ENCODE results near the gene CHKA. TPM values are rescaled to one million over a fixed set of nuclear protein-coding genes. Genes with fewer than 3 reads are reported as not detected.

Gene CHKA
- total and polyA plus RNA-seq, 2 experiments from 2014 or later: 37.1 to 94.4 TPM

GRCh38 chr11:68048681-68049508 lies 72.3 kb downstream of the CHKA start (continued):
- TF ChIP-seq STAT1 (IDR thresholded peaks at IDR 0.05; ENCODE audit: unreplicated experiment): no peak
- TF ChIP-seq ZNF462 (CRISPR knock-in tag; IDR thresholded peaks at IDR 0.05): no peak
- TF ChIP-seq, protein P1, sequence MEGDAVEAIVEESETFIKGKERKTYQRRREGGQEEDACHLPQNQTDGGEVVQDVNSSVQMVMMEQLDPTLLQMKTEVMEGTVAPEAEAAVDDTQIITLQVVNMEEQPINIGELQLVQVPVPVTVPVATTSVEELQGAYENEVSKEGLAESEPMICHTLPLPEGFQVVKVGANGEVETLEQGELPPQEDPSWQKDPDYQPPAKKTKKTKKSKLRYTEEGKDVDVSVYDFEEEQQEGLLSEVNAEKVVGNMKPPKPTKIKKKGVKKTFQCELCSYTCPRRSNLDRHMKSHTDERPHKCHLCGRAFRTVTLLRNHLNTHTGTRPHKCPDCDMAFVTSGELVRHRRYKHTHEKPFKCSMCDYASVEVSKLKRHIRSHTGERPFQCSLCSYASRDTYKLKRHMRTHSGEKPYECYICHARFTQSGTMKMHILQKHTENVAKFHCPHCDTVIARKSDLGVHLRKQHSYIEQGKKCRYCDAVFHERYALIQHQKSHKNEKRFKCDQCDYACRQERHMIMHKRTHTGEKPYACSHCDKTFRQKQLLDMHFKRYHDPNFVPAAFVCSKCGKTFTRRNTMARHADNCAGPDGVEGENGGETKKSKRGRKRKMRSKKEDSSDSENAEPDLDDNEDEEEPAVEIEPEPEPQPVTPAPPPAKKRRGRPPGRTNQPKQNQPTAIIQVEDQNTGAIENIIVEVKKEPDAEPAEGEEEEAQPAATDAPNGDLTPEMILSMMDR (conservative IDR thresholded peaks at IDR 0.05; ENCODE audit: low read depth in 2 of 2): no peak

GRCh38 chr11:68047437-68048290 lies 73.5 kb downstream of the CHKA start:
- Histone ChIP-seq H4K20me1 (replicated peaks; ENCODE audit: insufficient read depth) (no peaks in the 10 kb centered on the region; the same call in 1 of the 2 replicates), H3K27ac (ENCODE audit: low read depth) (no peak overlapping the region), H3K4me2 (no peak overlapping the region), H3K27me3 (ENCODE audit: insufficient read depth) (no peaks in the 10 kb centered on the region), H3K9me2 (ENCODE audit: insufficient read depth) (no peaks in the 10 kb centered on the region), H3K36me3 (ENCODE audit: insufficient read depth) (no peaks in the 10 kb centered on the region), H3K79me2 (replicated peaks; ENCODE audit: insufficient read depth) (no peaks in the 10 kb centered on the region), H3K4me1 (ENCODE audit: insufficient read depth) (peaks cover 6% of the 10 kb centered on the region; the same call in 1 of the 2 replicates), H3F3A (replicated peaks; ENCODE audit: low read depth) (0 out of 2 replicates have a peak, but pooled peaks cover 4% of the 10 kb centered on the region), H3K4me3 (no peak overlapping the region), H2AFZ (no peak overlapping the region)
- ATAC-seq: no peak
- no peak for DNase-seq (ENCODE audit: low spot score)
- Mint-ChIP-seq H3K4me3 (no peak overlapping the region), H3K27me3 (ENCODE audit: insufficient read depth, low read depth, poor library complexity) (peaks cover 14% of the 10 kb centered on the region), H3K4me1 (peaks cover 17% of the 10 kb centered on the region), H3K36me3 (ENCODE audit: low read depth) (peaks cover 2% of the 10 kb centered on the region; the same call in 1 of the 3 replicates), H3K27ac (no peak overlapping the region), H3K9me3 (no peaks in the 10 kb centered on the region)
- TF ChIP-seq EZH2phosphoT487 (IDR thresholded peaks at IDR 0.05; ENCODE audit: unreplicated experiment) (no peak), EZH2 (IDR thresholded peaks at IDR 0.05; ENCODE audit: low read depth, unreplicated experiment) (no peak)
- TF ChIP-seq, protein P2, sequence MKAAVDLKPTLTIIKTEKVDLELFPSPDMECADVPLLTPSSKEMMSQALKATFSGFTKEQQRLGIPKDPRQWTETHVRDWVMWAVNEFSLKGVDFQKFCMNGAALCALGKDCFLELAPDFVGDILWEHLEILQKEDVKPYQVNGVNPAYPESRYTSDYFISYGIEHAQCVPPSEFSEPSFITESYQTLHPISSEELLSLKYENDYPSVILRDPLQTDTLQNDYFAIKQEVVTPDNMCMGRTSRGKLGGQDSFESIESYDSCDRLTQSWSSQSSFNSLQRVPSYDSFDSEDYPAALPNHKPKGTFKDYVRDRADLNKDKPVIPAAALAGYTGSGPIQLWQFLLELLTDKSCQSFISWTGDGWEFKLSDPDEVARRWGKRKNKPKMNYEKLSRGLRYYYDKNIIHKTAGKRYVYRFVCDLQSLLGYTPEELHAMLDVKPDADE (IDR thresholded peaks at IDR 0.05): no peak
